Effector memory CD4-positive, alpha-beta T cell (primary cell): Measurements from ENCODE around the gene UBE2U.
A peak's percentile ranks its signal among the peaks of the same experiment; 100 is the strongest.
"Not testable (repeated sequence)": the region's sequence is repeated elsewhere in the genome, so short reads cannot be mapped to it uniquely, and the experiment has no call there.

ENCODE experiments used
- DNase-seq, 3 donors: peaks; one replicate each; pipeline ENCODE4 v3.0.0-alpha.2; 2020
- H3K27ac ChIP-seq: 2 replicates; pipeline ENCODE4 v1.7.0; 2013; ENCODE audit warnings: mild to moderate bottlenecking, low read length, moderate library complexity; ENCODE audit not compliant: insufficient read depth, poor library complexity, severe bottlenecking
- H3K27me3 ChIP-seq: replicated peaks from 2 replicates; pipeline ENCODE4 v1.7.0; 2013; ENCODE audit warnings: mild to moderate bottlenecking, low read length; ENCODE audit not compliant: insufficient read depth, control insufficient read depth, poor library complexity, severe bottlenecking
- H3K36me3 ChIP-seq: 2 replicates; pipeline ENCODE4 v1.7.0; 2013; ENCODE audit warnings: mild to moderate bottlenecking, low read length, moderate library complexity; ENCODE audit not compliant: control insufficient read depth, insufficient read depth
- H3K4me1 ChIP-seq: 2 replicates; pipeline ENCODE4 v1.7.0; 2013; ENCODE audit warnings: low read length, mild to moderate bottlenecking; ENCODE audit not compliant: control insufficient read depth, insufficient read depth, poor library complexity, severe bottlenecking
- H3K4me3 ChIP-seq: 2 replicates; pipeline ENCODE4 v1.7.0; 2013; ENCODE audit warnings: low read length, low read depth, mild to moderate bottlenecking; ENCODE audit not compliant: insufficient read depth, poor library complexity, severe bottlenecking
- H3K9me3 ChIP-seq: 2 replicates; pipeline ENCODE4 v1.7.0; 2013; ENCODE audit warnings: mild to moderate bottlenecking, low read length, moderate library complexity; ENCODE audit not compliant: control insufficient read depth

UBE2U gene

DNA sequence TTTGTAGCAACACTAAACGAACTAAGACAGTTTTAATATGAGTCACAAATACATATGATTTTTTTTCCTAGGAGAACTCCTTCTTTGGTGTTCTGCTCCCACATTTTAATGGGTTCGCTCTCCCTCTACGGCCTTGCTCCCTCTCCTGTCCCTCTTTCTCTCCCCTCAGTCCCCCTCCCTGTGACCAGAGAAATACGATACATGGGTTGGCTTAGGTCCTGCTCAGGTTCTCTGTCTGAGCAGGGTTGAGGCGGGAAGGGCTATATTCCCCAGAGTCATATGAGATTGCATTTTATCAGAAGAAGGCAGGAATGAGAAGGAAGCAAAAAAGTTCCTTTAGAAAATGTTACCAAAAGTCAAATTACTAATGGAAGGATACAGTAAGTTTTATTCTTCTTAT is 44.6 kb downstream of the UBE2U start:
- Histone ChIP-seq H3K27ac (no peak overlapping the region), H3K9me3 (no peaks in the 10 kb centered on the region), H3K27me3 (no peaks in the 10 kb centered on the region)

DNA sequence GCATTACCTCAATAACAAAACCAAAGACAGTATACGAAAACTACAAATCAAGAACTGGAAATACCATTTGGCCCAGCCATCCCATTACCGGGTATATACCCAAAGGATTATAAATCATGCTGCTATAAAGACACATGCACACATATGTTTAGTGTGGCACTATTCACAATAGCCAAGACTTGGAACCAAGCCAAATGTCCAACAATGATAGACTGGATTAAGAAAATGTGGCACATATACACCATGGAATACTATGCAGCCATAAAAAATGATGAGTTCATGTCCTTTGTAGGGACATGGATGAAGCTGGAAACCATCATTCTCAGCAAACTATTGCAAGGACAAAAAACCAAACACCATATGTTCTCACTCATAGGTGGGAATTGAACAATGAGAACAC is 47.0 kb downstream of the UBE2U start:
- not testable (repeated sequence) for H3K27me3 ChIP-seq, H3K4me1 ChIP-seq, H3K9me3 ChIP-seq, H3K4me3 ChIP-seq, DNase-seq, H3K36me3 ChIP-seq, H3K27ac ChIP-seq

More for the DNA sequence above, 44.6 kb downstream of the UBE2U start:
- no peak for DNase-seq
- H3K4me1 ChIP-seq, result no peaks in the 10 kb centered on the region
- H3K4me3 ChIP-seq, result no peak overlapping the region
- H3K36me3 ChIP-seq, result no peaks in the 10 kb centered on the region

DNA sequence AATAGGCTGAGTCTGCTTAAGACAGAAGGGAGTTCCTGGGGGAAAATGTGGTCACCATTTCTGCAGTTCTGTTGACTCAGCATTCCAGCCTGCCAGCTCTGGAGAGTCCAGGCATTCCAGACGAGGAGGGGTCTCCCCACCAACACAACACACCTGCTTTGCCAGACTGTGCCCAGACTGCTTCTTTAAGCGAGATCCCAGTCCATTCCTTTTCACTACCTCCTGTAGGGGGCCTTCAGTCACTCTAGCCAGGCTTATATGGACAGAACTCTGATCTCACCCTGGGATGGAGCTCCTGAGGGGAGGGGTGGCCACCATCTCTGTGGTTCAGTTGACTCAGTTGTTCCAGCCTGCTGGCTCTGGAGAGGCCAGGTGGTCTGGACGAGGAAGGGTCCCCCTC is 48.5 kb downstream of the UBE2U start:
- Histone ChIP-seq H3K27ac (no peak overlapping the region), H3K36me3 (no peaks in the 10 kb centered on the region), H3K27me3 (no peaks in the 10 kb centered on the region), H3K4me1 (no peaks in the 10 kb centered on the region), H3K4me3 (no peak overlapping the region), H3K9me3 (no peaks in the 10 kb centered on the region)
- no peak for DNase-seq

DNA sequence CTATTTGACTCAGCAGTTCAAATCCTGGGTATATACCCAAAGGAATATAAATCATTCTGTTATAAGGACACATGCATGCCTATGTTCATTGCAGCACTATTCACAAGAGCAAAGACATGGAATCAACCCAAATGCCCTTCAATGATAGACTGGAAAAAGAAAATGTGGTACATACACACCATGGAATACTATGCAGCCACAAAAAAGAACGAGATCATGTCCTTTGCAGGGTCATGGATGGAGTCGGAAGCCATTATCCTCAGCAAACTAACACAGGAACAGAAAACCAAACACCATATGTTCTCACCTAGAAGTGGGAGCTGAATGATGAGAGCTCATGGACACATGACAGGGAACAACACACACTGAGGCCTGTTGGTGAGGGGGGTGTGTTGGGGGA is 53.8 kb downstream of the UBE2U start:
- H3K27ac ChIP-seq, H3K4me1 ChIP-seq, DNase-seq, H3K4me3 ChIP-seq, H3K36me3 ChIP-seq, H3K9me3 ChIP-seq, H3K27me3 ChIP-seq: not testable (repeated sequence)

DNA sequence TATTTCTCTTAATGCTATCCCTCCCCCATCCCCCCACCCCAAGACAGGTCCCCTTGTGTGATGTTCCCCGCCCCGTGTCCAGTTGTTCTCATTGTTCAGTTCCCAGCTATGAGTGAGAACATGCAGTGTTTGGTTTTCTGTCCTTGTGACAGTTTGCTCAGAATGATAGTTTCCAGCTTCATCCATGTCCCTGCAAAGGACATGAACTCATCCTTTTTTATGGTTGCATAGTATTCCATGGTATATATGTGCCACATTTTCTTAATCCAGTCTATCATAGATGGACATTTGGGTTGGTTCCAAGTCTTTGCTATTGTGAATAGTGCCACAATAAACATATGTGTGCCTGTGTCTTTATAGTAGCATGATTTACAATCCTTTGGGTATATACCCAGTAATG is 55.0 kb downstream of the UBE2U start:
- not testable (repeated sequence) for H3K9me3 ChIP-seq, H3K27ac ChIP-seq, DNase-seq, H3K36me3 ChIP-seq, H3K27me3 ChIP-seq, H3K4me3 ChIP-seq, H3K4me1 ChIP-seq

DNA sequence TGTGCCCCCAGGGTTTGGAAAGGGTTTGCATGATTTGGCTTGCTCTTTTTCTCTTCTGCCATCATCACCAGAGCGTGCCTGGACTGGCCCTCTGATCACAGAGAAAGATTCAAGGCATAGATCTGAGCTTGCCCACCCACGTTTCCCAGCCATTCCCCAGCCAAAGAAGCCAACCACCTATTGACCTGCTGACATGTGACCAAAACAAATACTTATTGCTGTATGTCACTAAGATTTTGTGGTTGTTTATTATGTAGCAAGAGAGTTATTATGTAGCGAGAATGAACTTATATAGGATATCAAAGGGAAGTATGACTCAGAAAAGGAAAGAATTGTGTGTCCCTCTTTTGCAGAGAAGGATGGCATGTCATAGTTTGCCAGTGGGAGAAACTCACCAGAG is 59.9 kb downstream of the UBE2U start:
- no peak overlapping the region for H3K27ac ChIP-seq
- H3K4me3 ChIP-seq, result no peak overlapping the region
- no peaks in the 10 kb centered on the region for H3K4me1 ChIP-seq
- H3K27me3 ChIP-seq, result no peaks in the 10 kb centered on the region
- DNase-seq, result no peak
- no peaks in the 10 kb centered on the region for H3K9me3 ChIP-seq
- no peaks in the 10 kb centered on the region for H3K36me3 ChIP-seq

DNA sequence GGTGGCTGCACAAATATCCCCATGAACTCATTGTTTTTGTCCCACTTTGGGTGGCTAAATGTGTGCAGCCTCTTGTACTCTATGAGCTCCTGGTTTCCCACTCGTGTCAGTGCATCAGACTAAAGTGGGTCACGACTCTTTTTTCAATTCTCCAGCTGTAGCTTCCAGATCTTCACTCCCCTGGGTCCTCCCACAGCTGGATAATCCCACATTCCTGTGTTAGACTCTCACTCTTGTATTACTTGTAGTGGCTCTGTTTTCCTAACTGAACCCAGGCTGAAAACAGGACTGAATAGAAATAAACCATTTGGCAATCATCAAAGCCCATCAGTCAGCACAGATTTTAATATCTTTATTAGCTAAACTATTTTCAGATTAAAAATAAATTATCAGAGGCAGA is 60.4 kb downstream of the UBE2U start:
- H3K4me3 ChIP-seq, result no peak overlapping the region
- no peaks in the 10 kb centered on the region for H3K9me3 ChIP-seq
- no peaks in the 10 kb centered on the region for H3K36me3 ChIP-seq
- no peaks in the 10 kb centered on the region for H3K27me3 ChIP-seq
- no peaks in the 10 kb centered on the region for H3K4me1 ChIP-seq
- no peak for DNase-seq
- no peak overlapping the region for H3K27ac ChIP-seq

DNA sequence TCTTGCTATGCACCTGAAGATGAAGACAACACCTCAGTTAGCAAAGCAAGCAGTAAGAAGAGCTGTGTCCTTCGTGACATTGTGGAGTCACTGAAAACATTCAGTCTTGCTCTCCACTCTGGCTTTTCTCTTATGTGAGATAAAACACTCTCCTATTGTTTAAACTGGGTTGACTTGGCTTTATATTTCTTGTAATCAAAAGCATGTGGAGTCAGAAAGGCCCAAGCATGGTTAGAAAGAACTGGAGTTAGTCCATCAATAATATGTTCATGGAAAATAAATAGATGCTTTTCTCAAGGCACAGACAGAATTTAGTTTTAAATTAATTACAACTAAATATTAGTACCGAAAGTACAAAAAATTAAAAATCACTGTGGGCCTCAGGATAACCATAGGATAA is 61.7 kb downstream of the UBE2U start:
- Histone ChIP-seq H3K4me1 (no peaks in the 10 kb centered on the region), H3K27ac (no peak overlapping the region), H3K27me3 (no peaks in the 10 kb centered on the region), H3K4me3 (no peak overlapping the region), H3K9me3 (no peaks in the 10 kb centered on the region), H3K36me3 (no peaks in the 10 kb centered on the region)
- DNase-seq, result no peak

DNA sequence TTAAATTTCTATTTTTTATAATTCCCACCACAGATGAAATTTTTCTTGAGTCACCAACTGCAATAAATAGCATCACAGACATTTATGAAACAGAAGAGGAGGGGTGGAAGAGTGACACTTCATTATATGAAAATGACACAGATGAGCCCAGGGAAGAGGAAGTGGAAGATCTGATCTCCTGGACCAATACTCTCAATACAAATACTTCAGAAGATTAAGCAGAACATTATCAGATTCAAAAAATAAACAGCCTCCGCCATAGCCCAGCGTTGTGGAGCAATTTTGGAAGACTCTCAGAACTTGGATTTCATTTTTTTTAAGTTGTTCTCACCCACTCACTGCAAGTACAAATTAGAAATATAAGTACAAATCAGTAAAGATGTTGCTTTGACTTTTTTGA is 63.6 kb downstream of the UBE2U start:
- Histone ChIP-seq H3K27me3 (no peaks in the 10 kb centered on the region), H3K27ac (no peak overlapping the region), H3K36me3 (no peaks in the 10 kb centered on the region), H3K9me3 (no peaks in the 10 kb centered on the region), H3K4me3 (no peak overlapping the region), H3K4me1 (no peaks in the 10 kb centered on the region)
- no peak for DNase-seq

DNA sequence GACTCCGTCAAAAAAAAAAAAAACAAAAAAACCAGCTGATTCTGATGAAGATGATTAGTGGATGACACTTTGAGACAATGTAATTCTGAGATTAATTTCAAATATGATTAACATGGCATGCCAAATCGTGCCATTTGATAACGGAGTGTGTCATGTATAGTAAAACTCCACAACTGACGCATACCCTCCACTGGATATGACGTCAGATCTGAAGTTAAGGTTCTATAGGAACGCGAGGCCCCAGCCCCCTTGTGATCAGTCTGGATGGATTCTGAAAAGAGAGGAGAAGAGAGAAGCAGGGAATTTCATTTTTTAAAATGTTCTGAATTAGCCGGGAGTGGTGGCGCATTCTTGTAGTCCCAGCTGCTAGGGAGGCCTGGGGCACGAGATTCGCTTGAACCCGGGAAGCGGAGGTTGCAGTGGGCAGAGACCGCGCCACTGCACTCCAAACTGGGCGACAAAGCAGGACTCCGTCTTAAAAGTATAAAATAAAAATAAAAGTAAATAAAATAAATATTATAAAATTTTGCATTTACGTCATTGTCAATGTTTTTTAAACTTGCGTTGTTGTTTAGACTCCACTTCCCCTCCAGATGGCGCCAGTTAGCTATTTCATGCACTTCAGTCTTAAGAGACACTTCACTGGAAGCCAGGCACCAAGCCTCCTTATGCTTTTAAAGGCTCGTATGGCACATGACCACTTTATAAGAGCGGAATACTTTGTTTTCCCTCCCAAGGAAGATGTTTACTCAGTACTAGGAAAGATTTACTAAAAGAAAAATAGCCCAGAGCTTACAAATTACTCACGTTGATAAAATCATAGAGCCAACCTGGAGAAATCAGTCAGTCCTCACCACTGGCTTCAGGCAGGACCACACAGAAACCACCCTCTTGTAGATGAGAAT is 65.5 kb downstream of the UBE2U start:
- no peaks in the 10 kb centered on the region for H3K9me3 ChIP-seq
- H3K36me3 ChIP-seq, result no peaks in the 10 kb centered on the region
- no peak overlapping the region for H3K27ac ChIP-seq
- H3K4me3 ChIP-seq, result no peak overlapping the region
- no peaks in the 10 kb centered on the region for H3K27me3 ChIP-seq
- no peaks in the 10 kb centered on the region for H3K4me1 ChIP-seq
- DNase-seq, result peak in 1 of 3 donors; percentile 32
